Measurements from ENCODE around the gene COL6A5. TPM values are rescaled to one million over a fixed set of nuclear protein-coding genes. Genes with fewer than 3 reads are reported as not detected.

The COL6A5 gene
- total RNA-seq (under 1 TPM in 2 of 7 donors, not detected in 5; 0.07 to 0.15 TPM), polyA plus RNA-seq (not detected)
- long read RNA-seq, donor 1 = 0 reads
- long read RNA-seq, donor 2 = 0 reads

- intact Hi-C loops (cut with DNase I; ENCODE audit: low total_unique reads) = no loop called here
- Histone ChIP-seq H3K9me3 (no peaks in the 10 kb centered on the region), H3K36me3 (no peaks in the 10 kb centered on the region), H3K27me3 (replicated peaks in 1 of 7) (peaks cover 2 to 37% (median 11%) of the 10 kb centered on the region in 7 donors), H3K4me3 (no peak within 1 kb of the TSS), H3K27ac (no peak within 1 kb of the TSS), H3K4me1 (peaks cover 0 to 12% (median 0%) of the 10 kb centered on the region in 6 donors)
- TF ChIP-seq CTCF (IDR thresholded peaks at IDR 0.05 in 8 of 11, conservative IDR thresholded peaks at IDR 0.05 in 3 of 11) (no peak), POLR2AphosphoS5 (IDR thresholded peaks at IDR 0.05) (no peak), POLR2A (IDR thresholded peaks at IDR 0.05) (no peak)
- 3 to 7% (median 5%) methylated on average over 29 to 41 of the region's 41 CpGs for WGBS, 5 donors
- no peak for DNase-seq
These were observed at the start of gene COL6A5 for GRCh38 chr3:130345487-130346079. Gene COL6A5, plus strand, starts transcription at chr3:130345672. Its CDS starts 27,967 bp downstream, at chr3:130373639.

- H3K4me1 ChIP-seq = no peaks in the 10 kb centered on the region
- H3K27me3 ChIP-seq (replicated peaks in 1 of 7) = no peaks in the 10 kb centered on the region
- TF ChIP-seq POLR2A (IDR thresholded peaks at IDR 0.05) = no peak
- TF ChIP-seq CTCF (IDR thresholded peaks at IDR 0.05 in 8 of 11, conservative IDR thresholded peaks at IDR 0.05 in 3 of 11) = no peak
- TF ChIP-seq POLR2AphosphoS5 (IDR thresholded peaks at IDR 0.05) = no peak
- no peak overlapping the region for H3K4me3 ChIP-seq
- no peak overlapping the region for H3K27ac ChIP-seq
- peaks cover 0 to 8% (median 0%) of the 10 kb centered on the region in 8 donors for H3K9me3 ChIP-seq
- intact Hi-C loops (cut with DNase I; ENCODE audit: low total_unique reads) = no loop called here
- WGBS, 5 donors = 60 to 68% (median 63%) methylated on average over 2 of the region's 2 CpGs
- DNase-seq = no peak
- no peaks in the 10 kb centered on the region for H3K36me3 ChIP-seq
These were observed 45.9 kb upstream of the COL6A5 start for GRCh38 chr3:130299531-130299930.

GRCh38 chr3:130300888-130301287 lies 44.6 kb upstream of the COL6A5 start:
- no peaks in the 10 kb centered on the region for H3K36me3 ChIP-seq
- no peak overlapping the region for H3K27ac ChIP-seq
- no peak for TF ChIP-seq POLR2AphosphoS5 (IDR thresholded peaks at IDR 0.05)
- no peak for TF ChIP-seq POLR2A (IDR thresholded peaks at IDR 0.05)
- no peak for TF ChIP-seq CTCF (IDR thresholded peaks at IDR 0.05 in 8 of 11, conservative IDR thresholded peaks at IDR 0.05 in 3 of 11)
- DNase-seq = no peak
- H3K9me3 ChIP-seq = peaks cover 0 to 4% (median 0%) of the 10 kb centered on the region in 8 donors
- H3K4me1 ChIP-seq = no peaks in the 10 kb centered on the region
- WGBS, 5 donors = 85 to 92% (median 91%) methylated on average over 11 of the region's 11 CpGs
- no peak overlapping the region for H3K4me3 ChIP-seq
- intact Hi-C loops (cut with DNase I; ENCODE audit: low total_unique reads) = no loop called here
- no peaks in the 10 kb centered on the region for H3K27me3 ChIP-seq (replicated peaks in 1 of 7)

- intact Hi-C loops (cut with DNase I; ENCODE audit: low total_unique reads) = no loop called here
- Histone ChIP-seq H3K4me3 (no peak overlapping the region), H3K4me1 (no peaks in the 10 kb centered on the region), H3K9me3 (peaks cover 0 to 4% (median 0%) of the 10 kb centered on the region in 8 donors), H3K36me3 (no peaks in the 10 kb centered on the region), H3K27me3 (replicated peaks in 1 of 7) (peaks cover 0 to 6% (median 0%) of the 10 kb centered on the region in 7 donors), H3K27ac (no peak overlapping the region)
- no peak for DNase-seq
- 69 to 79% (median 72%) methylated on average over 4 of the region's 4 CpGs for WGBS, 5 donors
- TF ChIP-seq CTCF (IDR thresholded peaks at IDR 0.05 in 8 of 11, conservative IDR thresholded peaks at IDR 0.05 in 3 of 11) = no peak
- TF ChIP-seq POLR2A (IDR thresholded peaks at IDR 0.05) = no peak
- TF ChIP-seq POLR2AphosphoS5 (IDR thresholded peaks at IDR 0.05) = no peak
These were observed 35.4 kb upstream of the COL6A5 start for GRCh38 chr3:130310109-130310508.

All from spleen (tissue), 13 donors.